GM19193 (cell line): ENCODE data around the gene FAM181A.

Source experiments
- POLR2A ChIP-seq: IDR thresholded peaks from 4 replicates; pipeline ENCODE4 v1.6.1; 2011; ENCODE audit not compliant: insufficient read depth, insufficient read length; ENCODE audit errors: extremely low read depth

FAM181A gene

GRCh38 chr14:93917141-93917540 is 10.0 kb upstream of the FAM181A start:
- TF ChIP-seq POLR2A: no peak

- TF ChIP-seq POLR2A: no peak
These were observed 5.9 kb upstream of the FAM181A start for GRCh38 chr14:93921001-93921806.

GRCh38 chr14:93923626-93924025 is 3.5 kb upstream of the FAM181A start:
- TF ChIP-seq POLR2A: no peak

GRCh38 chr14:93924592-93925355 is 2.4 kb upstream of the FAM181A start:
- TF ChIP-seq POLR2A: no peak

- TF ChIP-seq POLR2A: no peak
These were observed 1.7 kb upstream of the FAM181A start for GRCh38 chr14:93925374-93925895.

- no peak for TF ChIP-seq POLR2A
These were observed 785 bp upstream of the FAM181A start for GRCh38 chr14:93926245-93926872.

- TF ChIP-seq POLR2A: no peak
These were observed 629 bp downstream of the FAM181A start for GRCh38 chr14:93927800-93928145.

- no peak for TF ChIP-seq POLR2A
These were observed 1.3 kb downstream of the FAM181A start for GRCh38 chr14:93928184-93929047.

GRCh38 chr14:93929048-93929535 is 1.9 kb downstream of the FAM181A start:
- TF ChIP-seq POLR2A: no peak

- no peak for TF ChIP-seq POLR2A
These were observed 2.5 kb downstream of the FAM181A start for GRCh38 chr14:93929657-93930056.

- no peak for TF ChIP-seq POLR2A
These were observed 3.3 kb downstream of the FAM181A start for GRCh38 chr14:93930296-93930988.

- no peak for TF ChIP-seq POLR2A
These were observed 3.8 kb downstream of the FAM181A start for GRCh38 chr14:93930989-93931307.

GRCh38 chr14:93932642-93933041 is 5.5 kb downstream of the FAM181A start:
- TF ChIP-seq POLR2A: no peak

- TF ChIP-seq POLR2A: no peak
These were observed 8.1 kb downstream of the FAM181A start for GRCh38 chr14:93935213-93935612.

- no peak for TF ChIP-seq POLR2A
These were observed 9.1 kb downstream of the FAM181A start for GRCh38 chr14:93936245-93936644.

GRCh38 chr14:93936926-93937325 is 9.8 kb downstream of the FAM181A start:
- no peak for TF ChIP-seq POLR2A
